Inflammatory macrophage treated with lipopolysaccharide for 1 hour (primary cell): Measurements from ENCODE around the gene VPS51.
A peak's percentile ranks its signal among the peaks of the same experiment; 100 is the strongest.

Source experiments
- DNase-seq, 2 donors: peaks; one replicate each; pipeline ENCODE4 v3.0.0-alpha.2; 2020 to 2022

VPS51 gene

DNA sequence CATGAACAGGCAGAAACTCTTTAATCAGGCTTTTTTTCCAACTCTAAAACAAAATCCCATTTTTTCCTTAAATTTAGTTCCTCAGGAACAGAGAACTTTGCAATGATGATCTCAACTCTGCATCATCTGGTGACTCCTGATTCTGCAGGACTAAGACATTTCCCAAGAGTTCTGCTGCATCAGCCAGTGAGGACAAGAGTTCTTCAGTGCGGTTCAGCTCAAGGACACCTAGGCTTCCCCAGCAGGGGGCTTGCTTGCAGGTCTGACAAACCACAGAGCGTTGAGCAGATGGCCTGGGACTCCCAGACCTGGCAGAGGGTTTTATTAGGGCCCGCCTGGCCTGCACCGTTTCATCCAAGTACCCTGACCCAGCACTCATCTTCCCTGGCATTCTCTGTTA lies 18.6 kb upstream of the VPS51 start:
- DNase-seq: peak in 1 of 2 donors; percentile 34

DNA sequence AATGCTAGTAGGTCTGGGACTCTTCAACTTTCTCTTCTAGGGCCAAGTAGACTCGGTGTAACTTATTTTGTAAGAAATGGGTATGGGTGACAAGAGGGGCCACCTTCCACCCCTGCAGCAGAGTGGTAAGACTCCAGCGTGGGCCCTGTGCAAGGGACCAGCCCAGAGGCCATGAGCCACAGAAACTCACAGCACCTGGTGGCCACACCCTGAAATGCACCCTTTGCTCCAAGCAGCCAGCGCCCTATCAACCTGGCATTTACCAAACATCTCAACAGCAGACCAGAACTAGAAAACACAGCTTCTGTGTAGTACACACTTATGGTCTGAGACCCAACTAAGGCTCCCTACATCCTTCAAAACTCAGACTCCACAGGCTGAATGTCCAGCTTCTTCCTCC lies 17.9 kb upstream of the VPS51 start:
- DNase-seq: peak; percentile 27 to 73

DNA sequence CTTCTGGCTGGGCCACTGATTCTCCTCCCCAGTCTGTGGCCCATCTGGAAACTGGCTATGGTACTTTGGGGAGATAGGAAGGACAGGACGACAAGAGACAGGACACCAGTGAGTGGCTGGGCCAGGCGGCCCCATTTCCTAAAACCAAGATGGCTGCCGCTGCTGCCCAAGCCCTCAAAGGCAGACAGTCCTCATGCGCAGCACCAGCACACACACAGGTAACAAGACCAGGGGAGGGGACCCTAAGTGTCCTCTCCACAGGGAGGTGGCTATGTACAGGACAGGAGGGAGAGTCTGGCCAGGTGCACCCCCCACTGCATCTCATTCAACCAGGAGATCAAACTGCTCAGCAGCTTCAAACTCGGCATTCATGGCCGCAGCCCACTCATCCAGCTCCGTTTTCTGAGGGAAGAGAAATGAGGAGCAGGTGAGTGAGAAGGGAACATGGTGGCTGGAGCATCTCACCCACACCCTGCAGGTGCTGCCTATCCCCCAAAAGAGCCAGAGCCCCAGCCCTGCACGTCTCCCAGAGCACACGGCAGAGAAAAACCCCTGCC lies 17.1 kb upstream of the VPS51 start:
- no peak for DNase-seq

DNA sequence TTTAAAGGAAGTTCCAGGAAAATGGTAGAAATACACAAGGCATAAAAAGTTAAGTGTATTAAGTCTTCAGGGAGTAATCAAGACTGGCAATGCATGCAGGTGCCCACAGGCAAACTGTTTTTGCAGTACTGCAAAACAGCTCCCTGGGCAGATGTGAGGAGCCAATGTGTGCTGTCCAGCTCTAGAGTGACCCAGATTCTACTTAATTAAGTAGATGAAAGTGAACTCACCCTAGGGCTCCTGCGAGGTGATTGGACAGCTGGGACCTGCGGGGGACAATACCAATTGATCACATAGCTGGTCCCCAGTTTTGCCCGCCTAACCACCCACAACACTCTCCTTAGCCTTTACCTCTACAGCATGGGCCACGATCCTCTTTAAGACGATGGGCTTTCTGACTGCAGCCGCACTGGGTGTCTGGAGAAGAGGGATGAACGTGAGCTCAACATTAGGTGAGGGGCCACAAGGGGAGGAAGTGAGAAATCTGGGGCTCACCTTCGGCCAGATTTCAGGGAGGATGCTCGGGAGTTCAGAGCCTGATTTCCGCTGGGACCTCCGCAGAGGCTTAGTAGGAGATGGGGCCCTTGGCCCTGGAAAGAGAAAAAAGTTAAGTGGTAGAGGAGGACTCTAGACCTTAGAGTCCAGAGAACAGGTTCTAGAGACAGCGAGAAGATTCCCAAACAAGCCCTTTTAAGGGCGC lies 12.7 kb upstream of the VPS51 start:
- DNase-seq: no peak

DNA sequence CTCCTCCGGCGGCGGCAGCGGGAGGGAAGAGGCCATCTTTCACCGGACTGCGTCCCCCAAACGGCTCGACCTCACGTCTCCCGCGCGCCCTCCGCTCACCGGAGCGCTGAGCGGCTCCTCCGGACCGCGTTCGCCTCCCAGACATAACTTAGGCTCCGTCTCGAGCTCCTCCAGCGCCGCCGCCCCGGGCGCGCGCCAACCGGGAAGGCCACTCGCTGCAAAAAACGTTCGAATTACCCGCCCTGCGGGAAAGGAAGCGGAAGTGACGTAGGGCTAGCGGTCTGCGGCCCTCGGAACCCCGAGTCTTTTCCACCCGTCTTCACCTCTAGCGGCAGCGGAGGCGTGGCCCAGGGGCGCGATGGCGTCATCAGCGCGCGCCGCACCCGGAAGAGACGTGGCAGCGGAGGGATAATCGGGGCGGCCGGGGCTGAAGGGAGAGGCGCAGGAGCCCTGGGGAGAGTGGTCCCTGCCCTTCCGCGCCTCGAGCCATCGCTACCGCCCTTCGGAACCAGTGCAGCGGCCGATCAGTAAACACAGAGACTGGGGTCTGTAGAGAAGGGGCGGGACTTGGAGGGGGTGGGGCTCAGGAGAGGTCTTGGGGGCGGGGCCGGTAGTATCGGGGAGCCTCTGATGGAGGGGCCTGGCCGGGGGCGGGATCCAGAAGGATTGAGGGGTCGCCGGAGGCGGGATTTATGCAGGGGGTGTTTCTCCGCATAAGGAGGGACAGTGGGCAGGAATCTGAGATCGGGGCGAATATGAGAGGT lies 12.0 kb upstream of the VPS51 start, which contains the start of the genes CDCA5 and ZFPL1:
CDCA5 (minus strand) TSS at position 207 of the 764 bp plus-strand sequence; CDS start at position 145, 62 bp downstream.
ZFPL1 (plus strand) TSS at position 389 of the 764 bp plus-strand sequence. CDS start 477 bp downstream, outside the sequence.
- DNase-seq: peak; percentile 92 to 98

DNA sequence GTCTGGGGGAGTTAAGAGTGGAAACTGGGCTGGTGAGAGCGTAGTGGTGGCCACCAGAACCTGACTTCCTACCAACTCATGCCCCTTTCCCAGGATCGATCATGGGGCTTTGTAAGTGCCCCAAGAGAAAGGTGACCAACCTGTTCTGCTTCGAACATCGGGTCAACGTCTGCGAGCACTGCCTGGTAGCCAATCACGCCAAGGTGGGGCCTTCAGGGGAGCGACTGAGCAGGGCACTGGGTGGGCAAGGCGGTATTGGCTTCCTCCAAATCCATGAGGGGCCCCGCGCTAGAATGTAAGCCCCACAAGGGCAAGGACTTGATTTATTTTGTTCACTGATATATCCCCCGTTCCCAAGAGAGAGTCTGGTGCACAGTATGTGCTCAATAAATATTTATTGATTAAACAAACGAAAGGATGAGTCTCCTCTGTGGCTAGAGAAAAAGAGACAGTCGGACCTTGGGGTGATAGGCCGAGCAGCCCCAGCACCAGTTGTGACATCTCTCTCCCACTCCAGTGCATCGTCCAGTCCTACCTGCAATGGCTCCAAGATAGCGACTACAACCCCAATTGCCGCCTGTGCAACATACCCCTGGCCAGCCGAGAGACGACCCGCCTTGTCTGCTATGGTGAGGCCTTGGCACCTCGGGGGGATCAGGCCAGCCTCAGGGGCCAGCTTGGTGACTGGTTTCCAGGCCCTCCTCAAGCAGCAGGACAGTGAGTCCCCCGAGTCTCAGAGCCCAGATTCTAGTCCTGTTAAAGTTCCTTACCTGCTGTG lies 11.2 kb upstream of the VPS51 start:
- no peak for DNase-seq

DNA sequence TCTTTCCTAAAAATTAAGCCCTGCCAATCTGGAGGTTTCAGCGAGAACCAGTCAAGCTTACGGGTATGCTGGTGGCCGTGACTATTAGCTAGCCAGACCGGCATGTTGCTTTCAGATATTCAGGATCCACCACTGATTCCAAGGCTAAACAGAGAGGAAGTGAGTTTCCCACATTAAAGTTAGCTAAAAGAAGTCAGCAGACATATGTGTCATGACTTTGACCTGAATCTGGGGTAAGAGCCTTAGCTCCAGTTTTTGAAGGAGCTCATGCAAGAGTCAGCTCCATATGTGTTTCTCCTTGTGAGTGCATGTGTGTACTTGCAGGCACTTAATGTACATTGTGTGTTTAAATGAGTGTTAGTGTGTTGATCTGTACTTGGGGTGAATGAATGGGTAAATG lies 10.6 kb upstream of the VPS51 start:
- peak; percentile 24 to 60 for DNase-seq

DNA sequence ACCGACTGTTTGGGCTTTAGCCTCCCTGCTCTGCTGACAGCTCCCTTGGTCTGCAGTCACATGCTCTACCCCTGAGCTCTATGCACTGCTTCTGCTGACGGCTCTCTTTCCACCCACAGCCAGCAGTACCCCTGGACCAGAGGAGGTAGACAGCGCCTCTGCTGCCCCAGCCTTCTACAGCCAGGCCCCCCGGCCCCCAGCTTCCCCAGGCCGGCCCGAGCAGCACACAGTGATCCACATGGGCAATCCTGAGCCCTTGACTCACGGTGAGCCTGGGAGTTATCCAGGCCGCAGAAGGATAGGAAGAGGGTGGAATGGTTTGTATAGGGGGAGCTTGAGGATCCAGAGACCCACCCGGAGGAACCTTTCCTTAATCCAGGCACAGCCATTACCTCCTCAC lies 9.2 kb upstream of the VPS51 start:
- DNase-seq: no peak

DNA sequence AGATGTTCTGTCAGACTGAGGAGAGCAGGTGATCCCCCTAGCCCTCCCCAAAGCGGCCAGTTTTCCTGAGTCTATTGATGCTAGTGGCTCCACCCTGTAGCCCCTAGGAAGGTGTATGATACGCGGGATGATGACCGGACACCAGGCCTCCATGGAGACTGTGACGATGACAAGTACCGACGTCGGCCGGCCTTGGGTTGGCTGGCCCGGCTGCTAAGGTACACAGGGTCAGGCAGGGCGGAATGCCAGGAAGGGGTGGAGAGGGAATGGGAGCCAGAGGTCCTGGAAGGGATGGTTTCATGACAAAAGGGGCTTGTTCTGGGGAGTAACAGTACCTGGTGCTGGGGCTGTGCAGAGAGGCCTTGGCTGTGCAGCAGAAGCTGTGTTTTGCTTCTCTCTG lies 8.8 kb upstream of the VPS51 start:
- DNase-seq: no peak

DNA sequence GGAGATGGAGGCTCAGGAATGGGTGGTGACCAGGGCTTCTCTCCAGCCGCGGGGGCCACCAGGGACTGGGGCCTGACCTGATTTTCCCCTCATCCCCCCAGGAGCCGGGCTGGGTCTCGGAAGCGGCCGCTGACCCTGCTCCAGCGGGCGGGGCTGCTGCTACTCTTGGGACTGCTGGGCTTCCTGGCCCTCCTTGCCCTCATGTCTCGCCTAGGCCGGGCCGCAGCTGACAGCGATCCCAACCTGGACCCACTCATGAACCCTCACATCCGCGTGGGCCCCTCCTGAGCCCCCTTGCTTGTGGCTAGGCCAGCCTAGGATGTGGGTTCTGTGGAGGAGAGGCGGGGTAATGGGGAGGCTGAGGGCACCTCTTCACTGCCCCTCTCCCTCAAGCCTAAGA lies 8.2 kb upstream of the VPS51 start:
- DNase-seq: no peak

DNA sequence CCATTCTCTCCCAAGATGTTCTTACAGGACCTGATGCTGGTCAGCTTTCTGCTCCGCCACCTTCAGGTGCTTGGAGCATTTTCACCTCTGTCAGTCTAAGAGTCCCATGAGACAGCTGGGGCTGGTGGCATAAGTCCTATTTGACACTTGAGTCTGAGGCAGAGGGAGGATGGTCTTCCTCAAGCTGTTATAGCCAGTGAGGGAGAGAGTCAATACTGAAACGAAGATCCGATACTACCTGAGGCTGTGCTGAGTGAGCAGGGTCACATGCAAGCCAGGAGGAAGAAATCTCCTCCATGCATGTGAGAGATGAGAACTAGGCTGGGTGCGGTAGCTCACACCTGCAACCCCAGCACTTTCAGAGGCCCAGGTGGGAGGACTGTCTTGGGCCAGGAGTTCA lies 6.4 kb upstream of the VPS51 start:
- no peak for DNase-seq

DNA sequence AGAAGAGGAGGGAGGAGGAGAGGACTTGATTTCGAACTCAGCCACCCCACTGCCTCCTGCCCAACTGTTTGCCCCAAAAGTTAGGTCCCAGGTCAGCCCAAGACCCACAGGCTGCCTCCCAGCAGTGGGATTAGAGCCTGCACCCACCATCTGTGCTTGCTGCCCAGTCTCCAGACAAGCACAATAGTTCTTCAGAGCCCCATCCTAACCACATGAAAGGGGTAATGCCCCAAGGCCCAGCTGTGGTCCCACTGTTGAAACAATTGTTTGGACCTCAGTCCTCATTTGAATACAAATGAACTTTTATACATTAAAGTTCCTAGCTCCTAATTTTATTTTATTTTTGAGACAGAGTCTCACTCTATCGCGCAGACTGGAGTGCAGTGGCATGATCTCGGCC lies 5.4 kb upstream of the VPS51 start:
- DNase-seq: no peak

DNA sequence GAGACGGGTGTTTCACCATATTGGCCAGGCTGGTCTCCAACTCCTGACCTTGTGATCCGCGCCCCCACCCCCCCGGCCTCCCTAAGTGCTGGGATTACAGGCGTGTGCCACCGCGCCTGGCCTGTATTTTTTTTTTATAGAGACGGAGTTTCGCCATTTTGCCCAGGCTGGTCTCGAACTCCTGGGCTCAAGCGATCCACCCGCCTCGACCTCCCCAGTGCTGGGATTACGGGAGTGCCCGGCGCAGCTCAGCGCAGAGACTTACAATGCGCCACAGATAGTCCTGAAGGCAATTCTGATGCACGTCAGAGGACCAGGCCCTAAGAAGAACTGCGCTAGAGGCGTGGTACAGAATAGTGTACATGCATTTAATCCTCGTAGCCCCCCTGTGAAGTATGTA lies 587 bp upstream of the VPS51 start:
- no peak for DNase-seq

DNA sequence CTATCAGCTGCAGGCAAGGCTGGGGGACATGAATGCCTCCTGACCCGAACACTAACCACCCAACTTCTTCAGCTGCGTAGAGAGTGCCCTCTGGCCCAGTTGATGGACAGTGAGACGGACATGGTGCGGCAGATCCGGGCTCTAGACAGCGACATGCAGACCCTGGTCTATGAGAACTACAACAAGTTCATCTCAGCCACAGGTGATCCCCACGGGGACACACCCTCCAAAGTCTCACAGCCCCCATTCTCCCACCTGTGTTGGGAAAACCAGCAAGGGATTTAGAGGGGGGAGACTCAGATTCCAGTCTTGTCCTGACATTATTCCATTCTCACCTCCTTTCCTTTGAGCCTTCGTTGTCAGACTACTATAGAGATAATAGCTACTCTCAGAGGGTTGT lies 912 bp downstream of the VPS51 start:
- no peak for DNase-seq

DNA sequence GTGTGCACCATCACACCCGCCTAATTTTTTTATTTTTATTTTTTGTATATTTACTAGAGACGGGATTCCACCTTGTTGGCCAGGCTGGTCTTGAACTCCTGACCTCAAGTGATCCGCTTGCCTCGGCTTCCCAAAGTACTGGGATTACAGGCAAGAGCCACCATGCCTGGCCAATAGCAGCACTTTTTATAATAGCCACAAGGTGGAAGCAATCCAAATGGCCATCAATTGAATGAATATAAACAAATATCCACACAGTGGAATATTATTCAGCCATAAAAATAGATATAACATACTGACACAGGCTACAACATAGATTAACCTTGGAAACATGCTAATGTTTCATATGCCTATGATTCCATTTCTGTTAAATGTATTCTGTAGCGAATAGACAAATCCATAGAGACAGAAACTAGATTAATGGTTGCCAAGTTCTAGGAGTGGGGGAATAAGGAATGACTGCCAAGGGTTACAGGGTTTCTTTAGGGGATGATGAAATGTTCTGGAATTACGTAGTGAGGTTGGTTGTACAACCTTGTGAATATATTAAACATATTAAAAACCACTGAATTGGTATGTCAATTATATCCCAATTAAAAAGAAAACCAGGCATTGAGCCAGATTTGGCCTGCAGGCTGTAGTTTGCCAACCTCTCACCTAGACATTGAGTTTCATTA lies 4.8 kb downstream of the VPS51 start:
- DNase-seq: no peak

DNA sequence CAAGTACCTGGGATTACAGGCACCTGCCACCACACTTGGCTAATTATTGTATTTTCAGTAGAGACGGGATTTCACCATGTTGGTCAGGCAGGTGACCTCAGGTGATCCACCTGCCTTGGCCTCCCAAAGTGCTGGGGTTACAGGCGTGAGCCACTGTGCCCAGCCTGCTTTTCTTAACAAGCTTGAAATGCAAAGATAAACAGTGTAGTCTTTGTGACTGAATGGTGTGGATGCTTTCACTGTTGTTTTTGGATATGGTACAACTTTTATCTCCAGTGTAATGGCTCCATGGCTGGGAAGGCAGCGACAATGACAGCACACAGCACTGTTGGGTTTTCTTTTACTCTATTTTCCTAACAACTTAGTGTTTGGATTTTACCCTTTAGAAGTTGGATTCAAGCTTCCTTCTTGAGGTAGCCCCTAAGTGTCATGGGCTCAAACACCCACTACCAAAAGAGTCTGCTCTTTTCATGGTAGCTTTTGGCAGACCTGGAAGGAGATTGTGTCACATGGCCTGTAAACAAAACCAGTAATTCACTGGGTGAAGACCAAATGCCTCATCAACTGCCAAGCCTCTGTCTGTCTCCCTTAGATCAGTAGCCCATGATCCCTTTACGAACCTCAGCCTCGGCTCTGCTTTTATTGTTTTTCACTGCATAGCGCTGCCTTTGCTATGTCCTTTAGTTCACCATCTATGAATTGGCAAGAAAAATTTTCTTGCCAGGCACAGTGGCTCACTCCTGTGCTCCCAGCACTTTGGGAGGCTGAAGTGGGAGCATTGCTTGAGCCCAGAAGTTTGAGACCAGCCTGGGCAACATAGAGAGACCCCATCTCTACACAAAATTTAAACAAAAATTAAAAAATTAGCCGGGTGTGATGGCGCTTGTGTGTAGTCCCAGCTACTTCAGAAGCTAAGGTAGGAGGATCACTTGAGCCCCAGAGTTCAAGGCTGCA lies 6.4 kb downstream of the VPS51 start:
- no peak for DNase-seq

DNA sequence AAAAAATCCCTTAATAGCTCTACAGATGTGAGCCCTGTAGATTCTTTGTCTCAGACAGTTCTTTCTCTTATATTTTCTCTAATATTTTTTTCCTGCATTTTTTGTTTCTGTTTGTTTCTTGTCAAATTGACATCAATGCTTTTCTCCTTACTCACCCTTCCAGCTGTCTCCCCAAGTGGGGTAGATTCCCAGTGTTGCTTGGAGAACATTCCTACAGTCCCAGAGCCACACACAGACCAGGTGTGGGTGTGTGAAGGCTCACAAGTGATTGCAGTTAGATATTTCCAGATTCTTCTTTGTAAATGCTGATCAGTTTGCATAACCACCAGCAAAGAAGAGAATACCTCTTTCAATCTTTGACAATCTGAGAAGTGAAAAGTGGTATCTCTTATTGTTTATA lies 7.5 kb downstream of the VPS51 start:
- DNase-seq: no peak

DNA sequence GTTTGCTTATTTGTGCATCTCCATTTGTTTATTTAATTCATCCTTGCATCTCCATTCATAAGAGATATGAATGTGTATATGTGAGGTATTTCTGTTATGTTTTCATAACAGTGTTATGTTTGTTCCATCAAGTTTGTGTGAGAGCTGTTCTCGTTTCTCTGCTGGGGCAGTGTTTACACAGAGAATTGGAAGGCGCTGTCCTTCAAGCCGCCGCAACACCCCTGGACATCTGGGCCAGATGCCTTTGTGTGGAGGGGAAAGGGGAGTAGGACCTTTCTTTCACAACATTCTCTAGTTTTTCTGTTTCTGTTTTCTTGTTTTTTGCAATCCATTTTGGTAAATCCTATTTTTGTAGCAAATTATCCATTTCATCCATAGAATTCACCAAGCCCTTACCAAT lies 8.6 kb downstream of the VPS51 start:
- DNase-seq: no peak

DNA sequence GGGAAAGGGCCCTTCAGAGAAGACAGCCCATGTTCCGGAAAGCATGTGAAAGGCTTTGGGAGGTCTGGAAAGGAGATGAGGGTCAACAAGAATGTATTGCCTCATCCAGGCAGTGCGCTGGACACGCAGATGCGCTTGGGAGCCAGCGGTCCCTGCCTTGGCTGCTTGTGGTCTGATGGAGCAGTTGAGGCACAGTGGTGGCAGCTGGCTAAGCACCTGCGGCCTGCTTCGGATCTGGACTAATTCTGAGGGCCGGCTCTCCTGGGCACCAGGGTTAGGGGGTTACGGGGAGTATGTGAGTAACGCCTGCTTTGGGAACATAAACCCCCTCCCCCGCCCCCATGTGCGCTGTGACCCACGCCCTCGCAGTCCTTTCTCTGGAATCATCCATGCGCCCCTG lies 11.1 kb downstream of the VPS51 start:
- no peak for DNase-seq

DNA sequence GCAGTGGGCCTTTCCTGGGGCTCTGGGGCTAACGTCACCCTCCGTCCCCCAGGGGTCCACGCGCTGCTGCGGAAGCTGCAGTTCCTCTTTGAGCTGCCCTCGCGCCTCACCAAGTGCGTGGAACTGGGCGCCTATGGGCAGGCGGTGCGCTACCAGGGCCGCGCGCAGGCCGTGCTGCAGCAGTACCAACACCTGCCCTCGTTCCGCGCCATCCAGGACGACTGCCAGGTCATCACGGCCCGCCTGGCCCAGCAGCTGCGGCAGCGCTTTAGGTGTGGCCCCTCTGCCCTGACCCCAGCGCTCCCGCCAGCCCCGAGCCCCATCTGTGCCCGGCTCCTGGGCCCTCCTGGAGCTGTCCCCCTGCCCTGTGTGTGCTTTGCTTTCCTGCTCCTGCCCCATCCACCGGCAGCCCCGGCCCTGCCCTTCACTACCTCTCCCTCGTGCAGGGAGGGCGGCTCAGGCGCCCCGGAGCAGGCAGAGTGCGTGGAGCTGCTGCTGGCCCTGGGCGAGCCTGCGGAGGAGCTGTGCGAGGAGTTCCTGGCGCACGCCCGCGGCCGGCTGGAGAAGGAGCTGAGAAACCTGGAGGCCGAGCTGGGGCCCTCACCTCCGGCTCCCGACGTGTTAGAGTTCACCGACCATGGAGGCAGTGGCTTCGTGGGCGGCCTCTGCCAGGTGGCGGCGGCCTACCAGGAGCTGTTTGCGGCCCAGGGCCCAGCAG lies 11.9 kb downstream of the VPS51 start:
- DNase-seq: no peak
